HAP-1 (cell line): Measurements from ENCODE around the gene EVL.

Experiments
- DNase-seq, 2 experiments: peaks; one replicate each; pipeline ENCODE4 v3.0.0-alpha.2; 2016 to 2020; ENCODE audit warnings: low spot score in 2 of 2
- H3K27me3 ChIP-seq: fragments of 250-450 bp; sonication (Bioruptor Pico); 2 replicates; pipeline ENCODE4 v1.5.1; 2020; ENCODE audit warnings: low read depth, mild to moderate bottlenecking, moderate library complexity
- H3K36me3 ChIP-seq: fragments of 250-450 bp; sonication (Bioruptor Pico); replicated peaks from 2 replicates; pipeline ENCODE4 v1.5.1; 2020; ENCODE audit warnings: mild to moderate bottlenecking
- H3K4me1 ChIP-seq: fragments of 250-450 bp; sonication (Bioruptor Pico); 2 replicates; pipeline ENCODE4 v1.5.1; 2020; ENCODE audit warnings: mild to moderate bottlenecking
- H3K4me3 ChIP-seq: fragments of 250-450 bp; sonication (Bioruptor Pico); 2 replicates; pipeline ENCODE4 v1.5.1; 2020; ENCODE audit warnings: mild to moderate bottlenecking, moderate library complexity
- H3K9me3 ChIP-seq: fragments of 250-450 bp; sonication (Bioruptor Pico); 2 replicates; pipeline ENCODE4 v1.5.1; 2020; ENCODE audit warnings: mild to moderate bottlenecking, moderate library complexity
- in situ Hi-C: fragments of 300-500 bp; cut with MboI; formaldehyde crosslinking; loops from 3 replicates; pipeline ENCODE4 v1.14.3; 2020; ENCODE audit warnings: low sequenced_read_pairs, inconsistent platforms, mixed read lengths

The EVL gene

DNA sequence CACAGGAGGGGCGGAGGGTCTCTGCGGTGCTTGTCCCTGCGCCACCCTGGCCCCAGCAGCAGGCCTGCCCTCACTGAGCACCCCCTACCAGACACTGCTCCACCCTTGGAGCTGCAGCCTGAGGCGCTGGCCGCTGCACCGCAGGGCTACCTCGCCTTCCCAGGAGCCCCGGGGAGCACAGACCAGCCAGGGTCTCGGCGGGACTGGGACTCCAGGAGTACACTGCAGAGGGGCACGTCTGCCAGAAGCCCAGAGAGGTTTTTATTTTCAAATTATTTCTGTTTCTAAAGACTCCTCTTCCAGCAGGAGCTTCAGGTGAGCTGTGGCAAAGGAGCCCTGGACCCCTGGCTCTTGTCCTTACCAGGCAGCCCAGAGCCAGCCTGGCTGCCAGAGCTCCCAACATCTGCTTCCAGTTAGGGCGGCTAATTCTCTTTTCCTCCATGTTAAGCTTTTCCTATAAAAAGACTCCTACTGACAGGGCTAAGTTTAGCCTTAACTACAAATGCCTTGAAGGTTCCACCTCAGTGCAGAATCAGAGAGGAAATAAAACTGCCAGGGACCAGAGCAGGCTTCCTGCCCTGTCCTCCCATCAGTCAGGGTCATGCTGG lies 67.8 kb downstream of the EVL start:
- no peaks in the 10 kb centered on the region for H3K9me3 ChIP-seq
- no peak for DNase-seq
- H3K4me1 ChIP-seq: no peaks in the 10 kb centered on the region
- in situ Hi-C loops: no loop called here
- H3K4me3 ChIP-seq: no peak overlapping the region
- no peaks in the 10 kb centered on the region for H3K27me3 ChIP-seq
- peaks cover 27% of the 10 kb centered on the region for H3K36me3 ChIP-seq

GRCh38 chr14:100134586-100134985 lies 69.4 kb downstream of the EVL start:
- Histone ChIP-seq H3K36me3 (peaks cover 27% of the 10 kb centered on the region), H3K4me3 (no peak overlapping the region), H3K9me3 (no peaks in the 10 kb centered on the region), H3K4me1 (no peaks in the 10 kb centered on the region), H3K27me3 (no peaks in the 10 kb centered on the region)
- DNase-seq: no peak
- in situ Hi-C loops: no loop called here

- in situ Hi-C loops: no loop called here
- Histone ChIP-seq H3K27me3 (no peaks in the 10 kb centered on the region), H3K4me3 (no peak overlapping the region), H3K4me1 (no peaks in the 10 kb centered on the region), H3K9me3 (no peaks in the 10 kb centered on the region), H3K36me3 (peaks cover 27% of the 10 kb centered on the region)
- DNase-seq: no peak
Observed at GRCh38 chr14:100135073-100135472, 69.9 kb downstream of the EVL start.

DNA sequence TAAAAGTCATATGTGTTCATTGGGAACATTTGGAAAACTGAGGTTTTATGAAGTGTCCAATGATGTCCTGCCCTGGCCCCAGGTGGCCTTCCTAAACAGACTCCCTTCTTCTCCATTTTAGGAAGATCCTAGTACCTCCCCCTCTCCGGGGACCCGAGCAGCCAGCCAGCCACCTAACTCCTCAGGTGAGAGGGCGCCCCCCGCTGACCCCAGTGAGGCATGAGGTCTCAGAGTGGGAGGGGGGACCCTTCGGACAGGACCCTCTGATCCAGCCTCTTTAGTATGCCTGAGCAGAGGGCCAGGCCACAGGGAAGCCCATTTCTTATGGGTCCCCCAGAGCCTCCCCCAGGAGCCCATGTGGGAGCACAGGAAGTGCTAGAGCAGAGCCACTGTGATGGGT lies 70.6 kb downstream of the EVL start:
- Histone ChIP-seq H3K4me1 (no peaks in the 10 kb centered on the region), H3K9me3 (no peaks in the 10 kb centered on the region), H3K27me3 (no peaks in the 10 kb centered on the region), H3K4me3 (no peak overlapping the region), H3K36me3 (peaks cover 23% of the 10 kb centered on the region)
- in situ Hi-C loops: no loop called here
- no peak for DNase-seq

DNA sequence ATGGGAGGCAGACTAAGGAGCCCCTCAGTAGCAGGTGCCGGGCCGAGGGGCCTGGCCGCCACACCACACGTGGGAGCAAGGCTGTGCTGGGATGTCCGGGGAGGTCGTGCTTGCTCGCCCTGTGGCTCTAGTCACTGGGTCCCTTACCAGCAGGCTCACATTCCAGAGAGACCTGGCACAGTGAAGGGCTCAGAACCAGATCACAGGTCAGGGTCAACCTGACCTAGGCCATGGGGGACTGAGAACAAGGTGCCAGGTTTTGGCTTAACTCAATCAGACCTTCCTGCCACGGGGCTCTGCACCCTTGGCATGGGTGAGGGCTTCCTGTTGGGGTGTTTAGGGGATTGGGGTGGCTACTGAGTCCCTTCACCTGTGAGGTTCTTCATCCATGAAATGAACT lies 72.0 kb downstream of the EVL start:
- Histone ChIP-seq H3K36me3 (peaks cover 23% of the 10 kb centered on the region), H3K4me1 (no peaks in the 10 kb centered on the region), H3K9me3 (no peaks in the 10 kb centered on the region), H3K4me3 (no peak overlapping the region), H3K27me3 (no peaks in the 10 kb centered on the region)
- DNase-seq: no peak
- in situ Hi-C loops: no loop called here

- Histone ChIP-seq H3K27me3 (no peaks in the 10 kb centered on the region), H3K36me3 (peaks cover 15% of the 10 kb centered on the region), H3K4me3 (no peak overlapping the region), H3K4me1 (no peaks in the 10 kb centered on the region), H3K9me3 (no peaks in the 10 kb centered on the region)
- DNase-seq: no peak
- in situ Hi-C loops: no loop called here
Observed at GRCh38 chr14:100138082-100138787, 73.0 kb downstream of the EVL start.

DNA sequence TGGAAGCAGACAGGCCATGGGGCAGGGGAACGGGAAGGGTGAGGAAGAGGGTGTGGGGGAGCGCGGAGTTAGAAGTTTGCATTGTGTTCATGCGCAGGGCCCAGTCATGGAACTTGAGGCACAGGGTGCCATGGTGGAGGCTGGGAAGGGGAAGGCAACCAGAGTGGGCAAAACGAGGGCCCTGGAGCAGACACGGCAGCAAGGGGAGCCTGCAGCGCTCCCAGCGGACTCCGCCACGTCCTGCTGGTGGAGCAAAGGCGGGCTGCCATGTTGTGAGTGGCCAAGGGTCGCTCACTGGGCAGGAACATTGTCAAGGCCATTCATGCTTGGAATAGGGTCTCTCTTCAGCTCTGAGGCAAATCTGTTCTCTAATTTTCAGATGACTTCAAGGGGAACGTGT lies 73.7 kb downstream of the EVL start:
- H3K36me3 ChIP-seq: peaks cover 8% of the 10 kb centered on the region; the same call in 1 of the 2 replicates
- no peak overlapping the region for H3K4me3 ChIP-seq
- H3K9me3 ChIP-seq: no peaks in the 10 kb centered on the region
- DNase-seq: no peak
- H3K27me3 ChIP-seq: no peaks in the 10 kb centered on the region
- H3K4me1 ChIP-seq: no peaks in the 10 kb centered on the region
- in situ Hi-C loops: no loop called here

DNA sequence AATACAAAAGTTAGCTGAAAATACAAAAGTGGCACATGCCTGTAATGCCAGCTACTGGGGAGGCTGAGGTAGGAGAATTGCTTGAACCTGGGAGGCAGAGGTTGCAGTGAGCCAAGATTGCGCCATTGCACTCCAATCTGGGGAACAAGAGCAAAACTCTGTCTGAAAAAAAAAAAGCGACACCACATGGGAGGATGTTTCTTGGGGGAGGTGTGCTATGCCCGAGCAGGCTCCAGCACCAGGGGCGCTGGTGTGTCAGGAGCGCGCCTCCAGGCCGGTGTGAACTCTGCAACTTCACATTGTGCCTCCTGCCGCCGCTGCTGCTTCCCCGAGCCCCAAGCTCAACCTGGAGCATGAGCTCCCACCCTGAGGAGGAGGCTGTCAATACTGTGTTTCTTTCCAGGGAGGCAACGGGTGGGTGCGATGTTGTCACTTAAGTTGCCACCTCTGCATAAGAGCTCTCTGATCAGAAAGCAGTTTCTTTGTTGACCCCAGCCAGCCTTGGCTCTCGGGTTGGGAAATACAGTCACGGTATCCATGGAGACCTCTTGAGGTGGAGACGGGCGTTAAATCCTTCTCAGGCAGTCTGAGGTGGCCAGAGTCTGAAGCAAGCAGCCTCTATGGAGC lies 75.3 kb downstream of the EVL start:
- Histone ChIP-seq H3K4me3 (no peak overlapping the region), H3K36me3 (no peaks in the 10 kb centered on the region), H3K4me1 (no peaks in the 10 kb centered on the region), H3K27me3 (no peaks in the 10 kb centered on the region), H3K9me3 (no peaks in the 10 kb centered on the region)
- in situ Hi-C loops: no loop called here
- no peak for DNase-seq

- no peak overlapping the region for H3K4me3 ChIP-seq
- H3K27me3 ChIP-seq: no peaks in the 10 kb centered on the region
- H3K9me3 ChIP-seq: no peaks in the 10 kb centered on the region
- H3K4me1 ChIP-seq: no peaks in the 10 kb centered on the region
- in situ Hi-C loops: no loop called here
- no peak for DNase-seq
- no peaks in the 10 kb centered on the region for H3K36me3 ChIP-seq
Observed at GRCh38 chr14:100141098-100141497, 75.9 kb downstream of the EVL start.

- Histone ChIP-seq H3K4me3 (no peak overlapping the region), H3K4me1 (no peaks in the 10 kb centered on the region), H3K27me3 (no peaks in the 10 kb centered on the region), H3K36me3 (no peaks in the 10 kb centered on the region), H3K9me3 (no peaks in the 10 kb centered on the region)
- no peak for DNase-seq
- in situ Hi-C loops: no loop called here
Observed at GRCh38 chr14:100142073-100143040, 77.1 kb downstream of the EVL start.

GRCh38 chr14:100143523-100143922 lies 78.3 kb downstream of the EVL start:
- Histone ChIP-seq H3K27me3 (no peaks in the 10 kb centered on the region), H3K36me3 (no peaks in the 10 kb centered on the region), H3K4me1 (no peaks in the 10 kb centered on the region), H3K4me3 (no peak overlapping the region), H3K9me3 (no peaks in the 10 kb centered on the region)
- in situ Hi-C loops: no loop called here
- no peak for DNase-seq

GRCh38 chr14:100143934-100144333 lies 78.7 kb downstream of the EVL start:
- H3K36me3 ChIP-seq: no peaks in the 10 kb centered on the region
- no peak for DNase-seq
- no peaks in the 10 kb centered on the region for H3K4me1 ChIP-seq
- in situ Hi-C loops: no loop called here
- H3K27me3 ChIP-seq: no peaks in the 10 kb centered on the region
- no peaks in the 10 kb centered on the region for H3K9me3 ChIP-seq
- H3K4me3 ChIP-seq: no peak overlapping the region

- no peak for DNase-seq
- Histone ChIP-seq H3K36me3 (no peaks in the 10 kb centered on the region), H3K4me3 (no peak overlapping the region), H3K27me3 (no peaks in the 10 kb centered on the region), H3K9me3 (no peaks in the 10 kb centered on the region), H3K4me1 (no peaks in the 10 kb centered on the region)
- in situ Hi-C loops: no loop called here
Observed at GRCh38 chr14:100144645-100144995, 79.4 kb downstream of the EVL start.
